ENCODE results near the gene DCDC1. TPM values are rescaled to one million over a fixed set of nuclear protein-coding genes. Genes with fewer than 3 reads are reported as not detected.

Gene DCDC1
- total and polyA plus RNA-seq, 12 donors = 0.07 to 1.5 (median 0.29) TPM; not detected in 1

GRCh38 chr11:30992513-30992849 lies 377.1 kb downstream of the DCDC1 start:
- Histone ChIP-seq H3K27me3 (no peaks in the 10 kb centered on the region), H3K4me3 (no peak overlapping the region), H3K36me3 (replicated peaks in 1 of 2) (no peaks in the 10 kb centered on the region), H3K27ac (no peak overlapping the region), H3K4me1 (replicated peaks in 1 of 2) (no peaks in the 10 kb centered on the region), H3K9me3 (replicated peaks in 1 of 3) (no peaks in the 10 kb centered on the region)
- no peak for DNase-seq
- intact Hi-C loops (cut with DNase I) = no loop called here
- 40 to 58% (median 49%) methylated on average over 1 of the region's 1 CpG for WGBS, 4 donors
- TF ChIP-seq POLR2A (IDR thresholded peaks at IDR 0.05) = no peak
- TF ChIP-seq CTCF (IDR thresholded peaks at IDR 0.05) = no peak

GRCh38 chr11:30991802-30992512 lies 377.6 kb downstream of the DCDC1 start:
- TF ChIP-seq POLR2A (IDR thresholded peaks at IDR 0.05) (no peak), CTCF (IDR thresholded peaks at IDR 0.05) (no peak)
- intact Hi-C loops (cut with DNase I) = no loop called here
- no peaks in the 10 kb centered on the region for H3K36me3 ChIP-seq (replicated peaks in 1 of 2)
- 83 to 92% (median 89%) methylated on average over 2 of the region's 2 CpGs for WGBS, 4 donors
- no peaks in the 10 kb centered on the region for H3K4me1 ChIP-seq (replicated peaks in 1 of 2)
- H3K27ac ChIP-seq = no peak overlapping the region
- no peak for DNase-seq
- H3K27me3 ChIP-seq = no peaks in the 10 kb centered on the region
- no peak overlapping the region for H3K4me3 ChIP-seq
- no peaks in the 10 kb centered on the region for H3K9me3 ChIP-seq (replicated peaks in 1 of 3)

- TF ChIP-seq POLR2A (IDR thresholded peaks at IDR 0.05) (no peak), CTCF (IDR thresholded peaks at IDR 0.05) (no peak)
- no peak overlapping the region for H3K4me3 ChIP-seq
- no peaks in the 10 kb centered on the region for H3K9me3 ChIP-seq (replicated peaks in 1 of 3)
- WGBS, 4 donors = 86 to 93% (median 87%) methylated on average over 4 of the region's 4 CpGs
- no peak for DNase-seq
- intact Hi-C loops (cut with DNase I) = no loop called here
- H3K4me1 ChIP-seq (replicated peaks in 1 of 2) = no peaks in the 10 kb centered on the region
- H3K27me3 ChIP-seq = no peaks in the 10 kb centered on the region
- no peaks in the 10 kb centered on the region for H3K36me3 ChIP-seq (replicated peaks in 1 of 2)
- no peak overlapping the region for H3K27ac ChIP-seq
Measured at GRCh38 chr11:30991376-30991775, 378.2 kb downstream of the DCDC1 start.

- WGBS, 4 donors = 79 to 86% (median 80%) methylated on average over 7 of the region's 7 CpGs
Measured at GRCh38 chr11:30990625-30991296, 378.8 kb downstream of the DCDC1 start.

More at GRCh38 chr11:30990625-30991296, 378.8 kb downstream of the DCDC1 start:
- Histone ChIP-seq H3K36me3 (replicated peaks in 1 of 2) (no peaks in the 10 kb centered on the region), H3K4me1 (replicated peaks in 1 of 2) (no peaks in the 10 kb centered on the region), H3K9me3 (replicated peaks in 1 of 3) (no peaks in the 10 kb centered on the region), H3K4me3 (no peak overlapping the region), H3K27me3 (no peaks in the 10 kb centered on the region), H3K27ac (no peak overlapping the region)
- intact Hi-C loops (cut with DNase I) = no loop called here
- DNase-seq = no peak
- TF ChIP-seq POLR2A (IDR thresholded peaks at IDR 0.05) (no peak), CTCF (IDR thresholded peaks at IDR 0.05) (no peak)

All from adrenal gland (tissue), 12 donors.